Stimulated activated CD4-positive, alpha-beta T cell treated with anti-CD3 and anti-CD28 coated beads, Interleukin-4, amount 100 ng/mL, for 1 hour (primary cell): ENCODE measurements around the gene FBXW5.

Experiments used
- DNase-seq: peaks from one replicate; pipeline ENCODE4 v3.0.0-alpha.2; 2020

The FBXW5 gene

GRCh38 chr9:136960212-136960937, 15.8 kb upstream of the FBXW5 start:
- DNase-seq, result no peak

- no peak for DNase-seq
Observed at GRCh38 chr9:136958898-136959850, 14.6 kb upstream of the FBXW5 start.

GRCh38 chr9:136958473-136958872, 13.9 kb upstream of the FBXW5 start:
- DNase-seq, result no peak

GRCh38 chr9:136957901-136958300, 13.4 kb upstream of the FBXW5 start:
- DNase-seq, result no peak

- no peak for DNase-seq
Observed at GRCh38 chr9:136957461-136957860, 12.9 kb upstream of the FBXW5 start.

GRCh38 chr9:136956604-136957003, 12.1 kb upstream of the FBXW5 start:
- DNase-seq, result no peak

GRCh38 chr9:136955943-136956335, 11.4 kb upstream of the FBXW5 start:
- no peak for DNase-seq

GRCh38 chr9:136955202-136955942, 10.8 kb upstream of the FBXW5 start:
- no peak for DNase-seq

GRCh38 chr9:136954270-136955083, 9.9 kb upstream of the FBXW5 start:
- no peak for DNase-seq

- DNase-seq, result no peak
Observed at GRCh38 chr9:136953771-136954269, 9.3 kb upstream of the FBXW5 start.

GRCh38 chr9:136952876-136953770, 8.6 kb upstream of the FBXW5 start:
- DNase-seq, result no peak

- DNase-seq, result no peak
Observed at GRCh38 chr9:136952321-136952850, 7.8 kb upstream of the FBXW5 start.

GRCh38 chr9:136951541-136952320, 7.2 kb upstream of the FBXW5 start, which contains the start of gene LCN12:
LCN12 (plus strand) TSS chr9:136952273; CDS start chr9:136952328, 55 bp downstream.
- DNase-seq, result no peak

GRCh38 chr9:136950656-136951276, 6.2 kb upstream of the FBXW5 start:
- no peak for DNase-seq

GRCh38 chr9:136949817-136950655, 5.5 kb upstream of the FBXW5 start:
- peak; percentile 98 for DNase-seq

- no peak for DNase-seq
Observed at GRCh38 chr9:136949239-136949816, 4.8 kb upstream of the FBXW5 start.

GRCh38 chr9:136947955-136948510, 3.5 kb upstream of the FBXW5 start:
- DNase-seq, result no peak
